A673 (cell line): Measurements from ENCODE around the gene DCP1A. TPM values are rescaled to one million over a fixed set of nuclear protein-coding genes. Genes with fewer than 3 reads are reported as not detected.
"Not testable (repeated sequence)": the region's sequence is repeated elsewhere in the genome, so short reads cannot be mapped to it uniquely, and the experiment has no call there.

ENCODE experiments used
- BruUV-seq: library from RNA; stranded (reverse); fragments of 400-500 nt; replicated peaks from 2 replicates; lab custom pipeline; 2021; lab: Mats Ljungman, UMichigan
- CTCF ChIA-PET: fragments of 300-600 bp; sonication (Branson Sonifier 250); formaldehyde crosslinking; loops from one replicate; lab custom pipeline; 2022; ENCODE audit warnings: antibody characterized with exemption; lab: Charles Lee
- POLR2A ChIA-PET: fragments of 300-600 bp; sonication (Branson Sonifier 250); formaldehyde crosslinking; loops from one replicate; lab custom pipeline; 2022; ENCODE audit warnings: antibody characterized with exemption; ENCODE audit not compliant: low non-redundant PET; lab: Charles Lee
- DNase-seq: peaks from one replicate; pipeline ENCODE4 v3.0.0-alpha.2; 2015; ENCODE audit warnings: low spot score
- H3K27ac ChIP-seq: fragments of 200-600 bp; sonication (generic); 2 replicates; pipeline ENCODE4 v1.5.1; 2016; ENCODE audit warnings: mixed run types, low read depth, mild to moderate bottlenecking, mixed read lengths, antibody characterized with exemption, low read length; ENCODE audit not compliant: poor library complexity, severe bottlenecking
- H3K27me3 ChIP-seq: fragments of 200-600 bp; sonication (generic); replicated peaks from 2 replicates; pipeline ENCODE4 v1.6.1; 2017; ENCODE audit warnings: mixed run types, low read depth, mild to moderate bottlenecking, mixed read lengths, antibody characterized with exemption, low read length; ENCODE audit not compliant: insufficient read depth, poor library complexity
- H3K36me3 ChIP-seq: fragments of 200-600 bp; sonication (generic); 2 replicates; pipeline ENCODE4 v1.6.1; 2016; ENCODE audit warnings: mixed run types, mild to moderate bottlenecking, mixed read lengths, antibody characterized with exemption, low read length; ENCODE audit not compliant: insufficient read depth, poor library complexity, severe bottlenecking
- H3K4me1 ChIP-seq: fragments of 200-600 bp; sonication (generic); 2 replicates; pipeline ENCODE4 v1.6.1; 2017; ENCODE audit warnings: mixed run types, mild to moderate bottlenecking, mixed read lengths, antibody characterized with exemption, low read length; ENCODE audit not compliant: insufficient read depth, poor library complexity, severe bottlenecking
- H3K4me3 ChIP-seq: fragments of 200-600 bp; sonication (generic); 2 replicates; pipeline ENCODE4 v1.5.1; 2016; ENCODE audit warnings: low read depth, mixed run types, mild to moderate bottlenecking, mixed read lengths, low read length; ENCODE audit not compliant: poor library complexity, severe bottlenecking
- H3K9me3 ChIP-seq: fragments of 200-600 bp; sonication (generic); 2 replicates; pipeline ENCODE4 v1.6.1; 2016; ENCODE audit warnings: mixed run types, low read depth, mild to moderate bottlenecking, mixed read lengths, antibody characterized with exemption, low read length; ENCODE audit not compliant: poor library complexity, severe bottlenecking
- EZH2 ChIP-seq: fragments of 200-600 bp; sonication (generic); IDR thresholded peaks from 2 replicates; pipeline ENCODE4 v1.6.1; 2017; ENCODE audit warnings: borderline replicate concordance, low read depth, mild to moderate bottlenecking, mixed read lengths, antibody characterized with exemption, low read length; ENCODE audit not compliant: poor library complexity, severe bottlenecking
- intact Hi-C: fragments of 100-400 bp; cut with micrococcal nuclease; formaldehyde crosslinking; loops from one replicate; pipeline ENCODE4 v1.10.0; 2022; ENCODE audit not compliant: unreplicated experiment
- total RNA-seq: library from RNA; stranded (reverse); gene quantifications from 2 replicates; pipeline ENCODE4 v1.2.3, GENCODE V29; 2021
- TF ChIP-seq, protein P1 (sequence below): fragments of 300-800, 200-600 bp; sonication (generic); conservative IDR thresholded peaks from 2 replicates; pipeline ENCODE4 v1.5.1; 2017; ENCODE audit warnings: low read depth, mild to moderate bottlenecking, antibody characterized with exemption, low read length, moderate library complexity, mixed read lengths

DCP1A gene
- total RNA-seq, 1 experiment from 2014 or later, result 13.1 TPM

DNA sequence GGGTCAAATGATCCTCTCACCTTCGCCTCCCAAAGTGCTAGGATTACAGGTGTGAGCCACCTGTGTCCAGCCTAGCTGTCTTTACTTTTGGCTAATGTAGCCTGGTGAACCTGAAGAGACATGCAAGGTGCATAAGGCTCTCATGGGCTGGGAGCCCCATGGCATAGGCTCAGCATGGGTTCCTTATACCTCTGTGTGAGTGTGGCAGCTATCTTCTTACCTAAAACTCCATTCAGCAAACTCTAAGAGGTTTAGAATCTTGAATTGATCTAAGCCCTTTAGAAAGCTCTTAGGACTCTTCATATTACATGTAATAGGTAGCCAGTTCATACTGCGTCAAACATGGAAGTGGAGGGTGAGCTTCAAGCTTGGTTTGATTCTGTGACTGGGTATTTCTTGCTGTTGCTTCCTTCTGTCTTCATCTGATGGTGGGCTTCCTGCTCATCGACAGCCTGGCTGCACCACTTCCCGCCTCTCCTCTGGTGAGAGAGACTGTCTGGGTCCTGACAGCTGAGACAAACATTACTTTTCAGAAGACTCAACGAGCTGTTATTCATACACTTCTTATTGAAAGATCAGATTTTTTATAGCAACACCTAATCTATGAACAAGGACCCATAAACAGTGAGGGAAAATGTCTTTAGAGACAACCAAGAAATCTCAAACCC is 72.3 kb downstream of the DCP1A start:
- Histone ChIP-seq H3K9me3 (no peaks in the 10 kb centered on the region), H3K36me3 (no peaks in the 10 kb centered on the region), H3K27ac (no peak overlapping the region), H3K4me1 (peaks cover 7% of the 10 kb centered on the region), H3K4me3 (no peak overlapping the region), H3K27me3 (no peaks in the 10 kb centered on the region)
- no peak for DNase-seq
- no TSS peak for BruUV-seq
- TF ChIP-seq, protein P1, sequence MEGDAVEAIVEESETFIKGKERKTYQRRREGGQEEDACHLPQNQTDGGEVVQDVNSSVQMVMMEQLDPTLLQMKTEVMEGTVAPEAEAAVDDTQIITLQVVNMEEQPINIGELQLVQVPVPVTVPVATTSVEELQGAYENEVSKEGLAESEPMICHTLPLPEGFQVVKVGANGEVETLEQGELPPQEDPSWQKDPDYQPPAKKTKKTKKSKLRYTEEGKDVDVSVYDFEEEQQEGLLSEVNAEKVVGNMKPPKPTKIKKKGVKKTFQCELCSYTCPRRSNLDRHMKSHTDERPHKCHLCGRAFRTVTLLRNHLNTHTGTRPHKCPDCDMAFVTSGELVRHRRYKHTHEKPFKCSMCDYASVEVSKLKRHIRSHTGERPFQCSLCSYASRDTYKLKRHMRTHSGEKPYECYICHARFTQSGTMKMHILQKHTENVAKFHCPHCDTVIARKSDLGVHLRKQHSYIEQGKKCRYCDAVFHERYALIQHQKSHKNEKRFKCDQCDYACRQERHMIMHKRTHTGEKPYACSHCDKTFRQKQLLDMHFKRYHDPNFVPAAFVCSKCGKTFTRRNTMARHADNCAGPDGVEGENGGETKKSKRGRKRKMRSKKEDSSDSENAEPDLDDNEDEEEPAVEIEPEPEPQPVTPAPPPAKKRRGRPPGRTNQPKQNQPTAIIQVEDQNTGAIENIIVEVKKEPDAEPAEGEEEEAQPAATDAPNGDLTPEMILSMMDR, result no peak
- TF ChIP-seq EZH2, result no peak
- intact Hi-C loops, result no loop called here
- ChIA-PET POLR2A (no interaction called here), CTCF (no interaction called here)

- no peak overlapping the region for H3K4me3 ChIP-seq
- BruUV-seq, result no TSS peak
- no peak overlapping the region for H3K27ac ChIP-seq
- intact Hi-C loops, result no loop called here
- H3K36me3 ChIP-seq, result no peaks in the 10 kb centered on the region
- DNase-seq, result no peak
- POLR2A ChIA-PET, result no interaction called here
- TF ChIP-seq, protein P1, result no peak
- no peak for TF ChIP-seq EZH2
- H3K4me1 ChIP-seq, result peaks cover 13% of the 10 kb centered on the region
- no peaks in the 10 kb centered on the region for H3K27me3 ChIP-seq
- H3K9me3 ChIP-seq, result no peaks in the 10 kb centered on the region
- CTCF ChIA-PET, result no interaction called here
Observed at GRCh38 chr3:53273146-53273670, 74.1 kb downstream of the DCP1A start.

DNA sequence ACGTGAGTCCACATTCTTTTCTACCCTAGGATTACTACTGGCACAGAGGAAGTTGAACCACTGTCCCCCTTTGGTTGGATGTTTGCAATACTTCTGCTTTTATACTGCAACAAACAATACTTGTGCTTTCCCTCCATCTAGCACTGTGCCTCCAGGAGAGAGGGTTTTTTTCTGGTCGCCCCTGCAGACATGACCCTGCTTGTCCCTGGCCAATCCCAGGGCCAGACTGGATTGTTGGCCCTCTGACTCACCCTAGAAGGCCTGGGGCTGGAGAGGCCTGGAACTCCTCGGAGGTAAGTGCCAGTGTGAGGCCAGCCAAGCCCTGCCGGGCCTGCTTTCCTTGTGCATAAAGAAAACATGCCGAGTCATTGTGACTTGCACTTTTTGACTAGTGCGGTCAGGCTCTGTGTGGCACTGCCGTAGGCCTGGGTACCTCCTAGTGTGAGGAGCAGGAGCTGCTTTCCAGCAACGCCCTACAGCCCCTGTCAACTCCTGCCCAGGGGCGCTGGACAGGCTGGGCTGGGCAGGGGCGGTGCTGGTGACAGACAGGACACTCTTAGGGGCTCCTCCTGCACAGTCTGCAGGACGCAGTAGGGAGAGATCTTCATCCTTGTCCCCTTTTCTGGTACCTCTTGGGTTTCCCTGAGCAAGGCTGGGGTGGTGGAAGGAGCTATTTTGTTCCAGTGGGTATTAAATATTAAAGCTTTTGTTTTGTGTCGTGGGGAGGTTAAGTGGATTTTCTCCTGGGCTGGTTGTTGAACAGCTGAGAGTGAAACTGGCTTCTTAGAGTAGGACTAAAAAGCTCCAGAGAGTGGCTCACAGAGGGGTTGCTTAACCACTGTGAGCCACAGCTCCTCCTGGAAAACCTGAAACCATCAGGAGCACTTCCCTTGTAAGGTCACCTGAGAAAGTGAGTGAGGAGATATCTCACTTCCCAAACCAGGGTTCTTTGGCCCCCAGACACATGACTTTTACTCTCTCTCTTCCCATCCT is 77.2 kb downstream of the DCP1A start:
- CTCF ChIA-PET, result no interaction called here
- POLR2A ChIA-PET, result no interaction called here
- intact Hi-C loops, result no loop called here
- no peaks in the 10 kb centered on the region for H3K36me3 ChIP-seq
- no peak overlapping the region for H3K4me3 ChIP-seq
- BruUV-seq, result TSS peak; percentile 86
- H3K27ac ChIP-seq, result peak overlapping the region; percentile 89
- TF ChIP-seq, protein P1, result no peak
- peaks cover 13% of the 10 kb centered on the region for H3K4me1 ChIP-seq
- H3K9me3 ChIP-seq, result no peaks in the 10 kb centered on the region
- H3K27me3 ChIP-seq, result no peaks in the 10 kb centered on the region
- DNase-seq, result peak; percentile 81

DNA sequence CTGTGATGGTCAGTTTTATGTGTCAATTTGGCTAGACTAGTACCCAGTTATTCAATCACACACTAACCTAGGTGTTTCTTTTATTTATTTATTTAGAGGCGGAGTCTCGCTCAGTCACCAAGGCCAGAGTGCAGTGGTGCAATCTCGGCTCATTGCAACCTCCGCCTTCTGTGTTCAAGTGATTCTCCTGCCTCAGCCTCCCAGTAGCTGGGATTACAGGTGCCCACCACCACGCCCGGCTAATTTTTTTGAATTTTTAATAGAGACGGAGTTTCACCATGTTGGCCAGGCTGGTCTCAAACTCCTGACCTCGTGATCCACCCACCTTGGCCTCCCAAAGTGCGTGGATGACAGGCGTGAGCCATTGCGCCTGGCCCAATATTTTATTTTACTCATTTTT is 78.2 kb downstream of the DCP1A start:
- DNase-seq, POLR2A ChIA-PET: not testable (repeated sequence)

More for the DNA sequence above, 78.2 kb downstream of the DCP1A start:
- H3K4me3 ChIP-seq, CTCF ChIA-PET, H3K9me3 ChIP-seq, BruUV-seq, H3K36me3 ChIP-seq, H3K27me3 ChIP-seq, intact Hi-C loops: not testable (repeated sequence)
- Histone ChIP-seq H3K27ac (peak overlapping the region; percentile 89), H3K4me1 (peaks cover 13% of the 10 kb centered on the region)
